ENCODE results near the gene CAMK2A. TPM values are rescaled to one million over a fixed set of nuclear protein-coding genes. Genes with fewer than 3 reads are reported as not detected.

The CAMK2A gene
- total and polyA plus RNA-seq, 4 donors: 0.31 to 2.7 (median 1.0) TPM

DNA sequence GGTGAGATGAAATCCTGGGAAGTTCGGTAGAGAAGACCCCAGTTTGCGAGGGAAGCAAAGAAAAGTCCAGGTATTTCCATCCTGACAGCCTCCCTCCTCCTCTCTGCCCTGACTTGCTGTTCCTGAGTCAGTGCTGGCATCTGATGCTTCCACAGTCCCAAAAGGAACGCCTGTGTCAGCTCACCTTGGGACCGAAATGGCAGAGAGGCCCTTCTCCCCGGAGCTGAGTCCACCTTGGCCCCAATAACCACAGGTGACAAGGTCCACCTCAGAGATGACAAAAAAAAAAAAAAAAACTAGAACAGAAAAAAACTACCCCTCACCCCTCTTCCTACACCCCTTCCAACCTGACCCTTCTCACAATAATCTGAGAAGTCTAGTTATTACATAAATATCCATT lies 68.1 kb downstream of the CAMK2A start:
- TF ChIP-seq, protein P1, sequence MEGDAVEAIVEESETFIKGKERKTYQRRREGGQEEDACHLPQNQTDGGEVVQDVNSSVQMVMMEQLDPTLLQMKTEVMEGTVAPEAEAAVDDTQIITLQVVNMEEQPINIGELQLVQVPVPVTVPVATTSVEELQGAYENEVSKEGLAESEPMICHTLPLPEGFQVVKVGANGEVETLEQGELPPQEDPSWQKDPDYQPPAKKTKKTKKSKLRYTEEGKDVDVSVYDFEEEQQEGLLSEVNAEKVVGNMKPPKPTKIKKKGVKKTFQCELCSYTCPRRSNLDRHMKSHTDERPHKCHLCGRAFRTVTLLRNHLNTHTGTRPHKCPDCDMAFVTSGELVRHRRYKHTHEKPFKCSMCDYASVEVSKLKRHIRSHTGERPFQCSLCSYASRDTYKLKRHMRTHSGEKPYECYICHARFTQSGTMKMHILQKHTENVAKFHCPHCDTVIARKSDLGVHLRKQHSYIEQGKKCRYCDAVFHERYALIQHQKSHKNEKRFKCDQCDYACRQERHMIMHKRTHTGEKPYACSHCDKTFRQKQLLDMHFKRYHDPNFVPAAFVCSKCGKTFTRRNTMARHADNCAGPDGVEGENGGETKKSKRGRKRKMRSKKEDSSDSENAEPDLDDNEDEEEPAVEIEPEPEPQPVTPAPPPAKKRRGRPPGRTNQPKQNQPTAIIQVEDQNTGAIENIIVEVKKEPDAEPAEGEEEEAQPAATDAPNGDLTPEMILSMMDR (IDR thresholded peaks at IDR 0.05; ENCODE audit: control extremely low read depth, extremely low read depth): no peak
- 84 to 89% methylated on average over 5 of the region's 5 CpGs for WGBS, 2 donors
- Histone ChIP-seq H3K36me3 (ENCODE audit: control insufficient read depth in 4 of 4, insufficient read depth in 4 of 4, low read length in 4 of 4) (no peaks in the 10 kb centered on the region), H3K27ac (ENCODE audit: low read depth in 1 of 2, low read length in 1 of 2) (no peak overlapping the region), H3K9ac (ENCODE audit: insufficient read depth in 1 of 2, low read length in 2 of 2) (no peak overlapping the region), H3K4me1 (ENCODE audit: control insufficient read depth in 5 of 5, insufficient read depth in 5 of 5, low read length in 5 of 5) (no peaks in the 10 kb centered on the region), H3K4me3 (no peak overlapping the region), H3K9me3 (ENCODE audit: control insufficient read depth in 4 of 4, insufficient read depth in 3 of 4, low read length in 3 of 4) (no peaks in the 10 kb centered on the region), H3K27me3 (ENCODE audit: control insufficient read depth in 3 of 3, insufficient read depth in 3 of 3, low read length in 2 of 3) (no peaks in the 10 kb centered on the region)
- DNase-seq: no peak
- no peak for ATAC-seq (ENCODE audit: insufficient read depth, low FRiP score)

DNA sequence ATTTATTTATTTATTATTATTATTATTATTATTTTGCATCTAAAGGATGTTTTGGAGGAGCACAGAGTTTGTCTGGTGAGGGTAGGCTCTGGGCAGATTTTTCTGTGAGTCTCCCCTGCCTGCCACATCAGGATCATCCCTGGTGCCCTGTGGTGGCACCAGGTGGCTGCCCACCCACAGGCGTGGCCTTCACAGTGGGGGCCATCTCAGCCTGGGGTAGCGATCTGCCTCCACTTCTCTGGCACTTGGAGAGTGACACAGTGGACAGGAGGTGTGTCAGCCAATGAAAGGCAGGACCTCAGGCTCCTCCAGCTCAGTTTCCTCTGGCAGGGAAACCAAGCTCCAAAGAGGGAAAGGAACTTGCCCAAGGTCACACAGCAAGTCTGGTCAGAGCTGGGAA lies 69.7 kb downstream of the CAMK2A start:
- Histone ChIP-seq H3K27me3 (ENCODE audit: control insufficient read depth in 3 of 3, insufficient read depth in 3 of 3, low read length in 2 of 3) (no peaks in the 10 kb centered on the region), H3K9me3 (ENCODE audit: control insufficient read depth in 4 of 4, insufficient read depth in 3 of 4, low read length in 3 of 4) (no peaks in the 10 kb centered on the region), H3K4me1 (ENCODE audit: control insufficient read depth in 5 of 5, insufficient read depth in 5 of 5, low read length in 5 of 5) (no peaks in the 10 kb centered on the region), H3K9ac (ENCODE audit: insufficient read depth in 1 of 2, low read length in 2 of 2) (no peak overlapping the region), H3K36me3 (ENCODE audit: control insufficient read depth in 4 of 4, insufficient read depth in 4 of 4, low read length in 4 of 4) (no peaks in the 10 kb centered on the region), H3K27ac (ENCODE audit: low read depth in 1 of 2, low read length in 1 of 2) (no peak overlapping the region), H3K4me3 (no peak overlapping the region)
- ATAC-seq (ENCODE audit: insufficient read depth, low FRiP score) (no peak), DNase-seq (no peak)
- TF ChIP-seq, protein P1 (IDR thresholded peaks at IDR 0.05; ENCODE audit: control extremely low read depth, extremely low read depth): no peak
- WGBS, 2 donors: 80 to 87% methylated on average over 2 of the region's 2 CpGs

DNA sequence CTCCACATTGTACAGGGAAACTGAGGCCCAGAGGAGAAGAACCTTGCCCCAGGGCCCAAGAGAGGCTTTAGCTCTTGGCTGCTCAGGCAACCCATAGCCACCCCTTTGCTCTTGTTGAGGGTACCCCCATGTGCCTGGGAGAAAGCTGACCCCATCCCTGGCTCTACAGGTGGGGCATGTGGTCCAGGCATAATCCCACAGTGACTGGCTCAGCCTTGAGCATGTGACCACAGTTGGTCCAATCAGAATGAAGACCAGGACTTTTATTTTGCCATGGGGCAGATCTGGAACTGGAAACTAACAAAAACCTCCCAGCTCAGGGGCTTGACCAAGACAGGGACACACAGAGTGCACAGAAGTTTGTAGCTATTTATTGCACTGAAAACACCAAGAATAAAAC lies 70.4 kb downstream of the CAMK2A start:
- Histone ChIP-seq H3K9ac (ENCODE audit: insufficient read depth in 1 of 2, low read length in 2 of 2) (no peak overlapping the region), H3K27me3 (ENCODE audit: control insufficient read depth in 3 of 3, insufficient read depth in 3 of 3, low read length in 2 of 3) (no peaks in the 10 kb centered on the region), H3K36me3 (ENCODE audit: control insufficient read depth in 4 of 4, insufficient read depth in 4 of 4, low read length in 4 of 4) (no peaks in the 10 kb centered on the region), H3K4me3 (no peak overlapping the region), H3K27ac (ENCODE audit: low read depth in 1 of 2, low read length in 1 of 2) (no peak overlapping the region), H3K4me1 (ENCODE audit: control insufficient read depth in 5 of 5, insufficient read depth in 5 of 5, low read length in 5 of 5) (no peaks in the 10 kb centered on the region), H3K9me3 (ENCODE audit: control insufficient read depth in 4 of 4, insufficient read depth in 3 of 4, low read length in 3 of 4) (no peaks in the 10 kb centered on the region)
- ATAC-seq (ENCODE audit: insufficient read depth, low FRiP score) (no peak), DNase-seq (no peak)
- TF ChIP-seq, protein P1 (IDR thresholded peaks at IDR 0.05; ENCODE audit: control extremely low read depth, extremely low read depth): no peak

DNA sequence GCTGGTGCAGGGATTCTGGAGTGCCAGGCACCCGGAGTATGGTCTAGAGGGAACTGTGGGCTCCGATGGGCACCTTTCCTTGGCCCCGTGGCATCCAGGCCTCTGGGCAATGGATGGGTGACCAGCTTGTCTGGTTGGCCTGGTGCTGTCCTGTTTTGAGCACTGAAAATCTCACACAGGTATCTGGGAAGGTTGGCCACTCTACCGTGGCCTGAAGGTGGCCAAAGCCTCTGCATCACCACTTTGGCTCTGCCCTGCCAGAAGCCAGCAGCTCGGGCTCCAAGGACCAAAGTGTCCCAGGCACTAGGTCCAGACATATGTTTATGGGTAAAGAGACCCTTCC lies 70.9 kb downstream of the CAMK2A start:
- Histone ChIP-seq H3K27me3 (ENCODE audit: control insufficient read depth in 3 of 3, insufficient read depth in 3 of 3, low read length in 2 of 3) (no peaks in the 10 kb centered on the region), H3K4me3 (no peak overlapping the region), H3K9me3 (ENCODE audit: control insufficient read depth in 4 of 4, insufficient read depth in 3 of 4, low read length in 3 of 4) (no peaks in the 10 kb centered on the region), H3K27ac (ENCODE audit: low read depth in 1 of 2, low read length in 1 of 2) (no peak overlapping the region), H3K36me3 (ENCODE audit: control insufficient read depth in 4 of 4, insufficient read depth in 4 of 4, low read length in 4 of 4) (no peaks in the 10 kb centered on the region), H3K4me1 (ENCODE audit: control insufficient read depth in 5 of 5, insufficient read depth in 5 of 5, low read length in 5 of 5) (no peaks in the 10 kb centered on the region), H3K9ac (ENCODE audit: insufficient read depth in 1 of 2, low read length in 2 of 2) (no peak overlapping the region)
- DNase-seq: no peak
- TF ChIP-seq, protein P1 (IDR thresholded peaks at IDR 0.05; ENCODE audit: control extremely low read depth, extremely low read depth): no peak
- 80 to 91% methylated on average over 5 of the region's 5 CpGs for WGBS, 2 donors
- no peak for ATAC-seq (ENCODE audit: insufficient read depth, low FRiP score)
